ENCODE measurements around the gene FAM107A. TPM values are rescaled to one million over a fixed set of nuclear protein-coding genes. Genes with fewer than 3 reads are reported as not detected.
A peak's percentile ranks its signal among the peaks of the same experiment; 100 is the strongest.

FAM107A gene
- total RNA-seq, 1 donor from 2014 or later = not detected

- Mint-ChIP-seq H3K36me3 (ENCODE audit: unreplicated experiment) (no peaks in the 10 kb centered on the region), H3K4me1 (ENCODE audit: low read depth, unreplicated experiment) (peaks cover 26% of the 10 kb centered on the region), H3K4me3 (ENCODE audit: unreplicated experiment) (no peak overlapping the region), H3K27ac (ENCODE audit: unreplicated experiment) (peak overlapping the region; percentile 12), H3K27me3 (ENCODE audit: unreplicated experiment) (peaks cover 10% of the 10 kb centered on the region), H3K9me3 (ENCODE audit: unreplicated experiment) (peaks cover 7% of the 10 kb centered on the region)
- no peak for DNase-seq
- TF ChIP-seq CTCF (IDR thresholded peaks at IDR 0.05; ENCODE audit: partially characterized antibody, unreplicated experiment) = no peak
Observed at GRCh38 chr3:58519668-58520402, 57.4 kb downstream of the FAM107A start.

GRCh38 chr3:58518291-58518789 is 58.9 kb downstream of the FAM107A start:
- TF ChIP-seq CTCF (IDR thresholded peaks at IDR 0.05; ENCODE audit: partially characterized antibody, unreplicated experiment) = no peak
- Mint-ChIP-seq H3K27me3 (ENCODE audit: unreplicated experiment) (peaks cover 6% of the 10 kb centered on the region), H3K27ac (ENCODE audit: unreplicated experiment) (peak overlapping the region; percentile 15), H3K36me3 (ENCODE audit: unreplicated experiment) (no peaks in the 10 kb centered on the region), H3K4me3 (ENCODE audit: unreplicated experiment) (peak overlapping the region; percentile 64), H3K9me3 (ENCODE audit: unreplicated experiment) (peaks cover 7% of the 10 kb centered on the region), H3K4me1 (ENCODE audit: low read depth, unreplicated experiment) (peaks cover 27% of the 10 kb centered on the region)
- no peak for DNase-seq

GRCh38 chr3:58514405-58514804 is 62.8 kb downstream of the FAM107A start:
- DNase-seq = no peak

More at GRCh38 chr3:58514405-58514804, 62.8 kb downstream of the FAM107A start:
- Mint-ChIP-seq H3K27me3 (ENCODE audit: unreplicated experiment) (peaks cover 5% of the 10 kb centered on the region), H3K36me3 (ENCODE audit: unreplicated experiment) (no peaks in the 10 kb centered on the region), H3K27ac (ENCODE audit: unreplicated experiment) (no peak overlapping the region), H3K4me3 (ENCODE audit: unreplicated experiment) (no peak overlapping the region), H3K4me1 (ENCODE audit: low read depth, unreplicated experiment) (peaks cover 14% of the 10 kb centered on the region), H3K9me3 (ENCODE audit: unreplicated experiment) (peaks cover 7% of the 10 kb centered on the region)
- TF ChIP-seq CTCF (IDR thresholded peaks at IDR 0.05; ENCODE audit: partially characterized antibody, unreplicated experiment) = no peak

Other genes starting within 250 kb of the FAM107A start
- gene PXK, start 244.5 kb downstream of the FAM107A start, total RNA-seq (ENCODE audit: unreplicated experiment) = 14.0 TPM
- 67.6 TPM for gene PDHB, start 143.6 kb downstream of the FAM107A start, total RNA-seq (ENCODE audit: unreplicated experiment)
- gene KCTD6, start 85.3 kb downstream of the FAM107A start, total RNA-seq (ENCODE audit: unreplicated experiment) = 21.1 TPM
- 0.59 TPM for gene ACOX2, start 40.2 kb downstream of the FAM107A start, total RNA-seq (ENCODE audit: unreplicated experiment)
- gene FAM3D, start 89.4 kb upstream of the FAM107A start, total RNA-seq (ENCODE audit: unreplicated experiment) = not detected